H54 (cell line): ENCODE measurements around the gene NABP1.

Experiments used
- DNase-seq: peaks from one replicate; pipeline ENCODE4 v3.0.0; 2011; ENCODE audit warnings: low spot score, mixed read lengths; ENCODE audit not compliant: insufficient read length
- FAIRE-seq: peaks from 3 replicates; lab custom pipeline; 2011; peaks lifted over from hg19 to GRCh38; lab: Jason Lieb, UNC
- POLR2A ChIP-seq: IDR thresholded peaks from 2 replicates; pipeline ENCODE4 v1.6.1; 2011; ENCODE audit warnings: low read depth, mild to moderate bottlenecking, low read length

Gene NABP1

GRCh38 chr2:191682126-191682525, 4.2 kb downstream of the NABP1 start:
- DNase-seq = no peak
- peak; percentile 80 for FAIRE-seq
- TF ChIP-seq POLR2A = no peak

- no peak for TF ChIP-seq POLR2A
- DNase-seq = no peak
- no peak for FAIRE-seq
These were observed 8.1 kb downstream of the NABP1 start for GRCh38 chr2:191686066-191686465.

- peak; percentile 92 for FAIRE-seq
- no peak for DNase-seq
- TF ChIP-seq POLR2A = no peak
These were observed 8.8 kb downstream of the NABP1 start for GRCh38 chr2:191686729-191687128.

GRCh38 chr2:191687867-191688266, 9.9 kb downstream of the NABP1 start:
- peak; percentile 66 for FAIRE-seq
- no peak for TF ChIP-seq POLR2A
- no peak for DNase-seq

GRCh38 chr2:191688934-191689695, 11.2 kb downstream of the NABP1 start:
- DNase-seq (no peak), FAIRE-seq (peak; percentile 96)
- no peak for TF ChIP-seq POLR2A

GRCh38 chr2:191690327-191690726, 12.4 kb downstream of the NABP1 start:
- no peak for TF ChIP-seq POLR2A
- FAIRE-seq = peak; percentile 6

GRCh38 chr2:191691016-191691735, 13.2 kb downstream of the NABP1 start:
- FAIRE-seq (peak; percentile 99), DNase-seq (no peak)
- no peak for TF ChIP-seq POLR2A

More at GRCh38 chr2:191690327-191690726, 12.4 kb downstream of the NABP1 start:
- DNase-seq = no peak

- no peak for DNase-seq
- FAIRE-seq = no peak
- TF ChIP-seq POLR2A = no peak
These were observed 14.0 kb downstream of the NABP1 start for GRCh38 chr2:191691898-191692297.

- no peak for DNase-seq
- TF ChIP-seq POLR2A = no peak
- no peak for FAIRE-seq
These were observed 14.7 kb downstream of the NABP1 start for GRCh38 chr2:191692502-191693115.

- no peak for TF ChIP-seq POLR2A
- DNase-seq (no peak), FAIRE-seq (no peak)
These were observed 15.2 kb downstream of the NABP1 start for GRCh38 chr2:191693166-191693565.

- no peak for TF ChIP-seq POLR2A
- DNase-seq = no peak
- FAIRE-seq = no peak
These were observed 15.8 kb downstream of the NABP1 start for GRCh38 chr2:191693778-191694177.

GRCh38 chr2:191696001-191696400, 18.1 kb downstream of the NABP1 start:
- TF ChIP-seq POLR2A = no peak
- peak; percentile 95 for FAIRE-seq
- DNase-seq = no peak

GRCh38 chr2:191696966-191697365, 19.0 kb downstream of the NABP1 start:
- FAIRE-seq (no peak), DNase-seq (no peak)
- TF ChIP-seq POLR2A = no peak

GRCh38 chr2:191697870-191698269, 19.9 kb downstream of the NABP1 start:
- no peak for TF ChIP-seq POLR2A
- FAIRE-seq = no peak
- DNase-seq = no peak

GRCh38 chr2:191699341-191699945, 21.5 kb downstream of the NABP1 start:
- FAIRE-seq (peak; percentile 85), DNase-seq (no peak)
- TF ChIP-seq POLR2A = no peak
